NB4 (cell line): Measurements from ENCODE around the gene SERPINA12.

ENCODE experiments used
- DNase-seq: peaks from one replicate; pipeline ENCODE4 v3.0.0; 2010; ENCODE audit warnings: low read depth
- H3K4me3 ChIP-seq: one replicate; pipeline ENCODE4 v1.5.1; 2011; ENCODE audit warnings: mild to moderate bottlenecking, low read depth, low read length, moderate library complexity
- CTCF ChIP-seq: IDR thresholded peaks from one replicate; pipeline ENCODE4 v1.5.1; 2012; ENCODE audit warnings: low read depth, low read length
- MAX ChIP-seq: IDR thresholded peaks from 2 replicates; pipeline ENCODE4 v1.6.1; 2011; ENCODE audit warnings: low read depth, low read length
- MYC ChIP-seq: IDR thresholded peaks from 2 replicates; pipeline ENCODE4 v1.6.1; 2011; ENCODE audit warnings: low read depth, low read length
- POLR2A ChIP-seq: IDR thresholded peaks from 2 replicates; pipeline ENCODE4 v1.6.1; 2011; ENCODE audit warnings: mild to moderate bottlenecking; ENCODE audit not compliant: insufficient read length; ENCODE audit errors: extremely low read depth

The SERPINA12 gene

GRCh38 chr14:94544726-94545125 lies 35.5 kb upstream of the SERPINA12 start:
- no peak for DNase-seq
- no peak for TF ChIP-seq MYC
- no peak for TF ChIP-seq MAX
- TF ChIP-seq CTCF = no peak
- TF ChIP-seq POLR2A = no peak
- H3K4me3 ChIP-seq = no peak overlapping the region

- no peak overlapping the region for H3K4me3 ChIP-seq
- no peak for DNase-seq
- TF ChIP-seq MYC (no peak), POLR2A (no peak), MAX (no peak), CTCF (no peak)
Observed at GRCh38 chr14:94543449-94544124, 34.3 kb upstream of the SERPINA12 start.

- no peak overlapping the region for H3K4me3 ChIP-seq
- DNase-seq = no peak
- no peak for TF ChIP-seq MAX
- TF ChIP-seq CTCF = no peak
- no peak for TF ChIP-seq MYC
- TF ChIP-seq POLR2A = no peak
Observed at GRCh38 chr14:94542811-94543440, 33.7 kb upstream of the SERPINA12 start.

GRCh38 chr14:94542111-94542810 lies 33.0 kb upstream of the SERPINA12 start:
- TF ChIP-seq MAX (no peak), CTCF (no peak), MYC (no peak), POLR2A (no peak)
- DNase-seq = no peak
- H3K4me3 ChIP-seq = no peak overlapping the region

- TF ChIP-seq CTCF = no peak
- TF ChIP-seq MYC = no peak
- TF ChIP-seq MAX = no peak
- TF ChIP-seq POLR2A = no peak
- H3K4me3 ChIP-seq = no peak overlapping the region
- no peak for DNase-seq
Observed at GRCh38 chr14:94541234-94541975, 32.1 kb upstream of the SERPINA12 start.
